ENCODE results near the gene SLC12A8.

Gene SLC12A8

DNA sequence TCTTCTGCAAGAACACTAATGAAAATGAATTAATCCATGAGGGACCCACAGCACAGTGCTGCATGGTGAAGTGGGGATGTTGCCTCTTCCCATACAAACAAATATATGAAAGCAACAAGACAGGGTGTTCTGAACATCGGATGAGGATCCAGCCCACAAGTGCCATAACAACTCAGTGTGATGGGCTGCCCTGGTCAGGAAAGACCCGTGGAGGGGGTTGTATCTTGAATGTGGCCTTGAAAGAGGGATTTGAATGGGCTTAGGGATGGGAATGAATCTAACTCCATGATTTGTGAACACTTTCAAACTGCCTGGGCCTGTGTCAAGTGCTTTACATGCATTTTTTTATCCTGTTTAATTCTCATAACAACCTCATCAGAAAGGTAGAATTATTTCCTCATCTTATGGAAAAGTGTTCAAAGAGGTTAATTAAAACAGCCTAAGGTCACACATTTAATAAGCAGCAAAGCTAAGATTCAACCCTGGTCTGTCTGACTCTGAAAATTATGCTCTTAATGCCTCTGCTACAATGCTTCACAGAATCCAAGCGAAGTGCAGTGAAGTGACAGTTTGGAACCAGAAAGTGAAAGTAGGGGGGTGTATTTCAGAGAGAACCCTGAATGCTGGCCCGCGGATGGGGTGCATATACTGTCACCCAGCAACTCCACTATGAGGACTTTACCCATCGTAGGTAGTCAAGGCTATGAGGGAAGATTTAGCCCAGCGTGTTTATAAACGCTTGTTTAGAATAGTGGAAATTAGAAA, 91.1 kb downstream of the SLC12A8 start:
- Histone ChIP-seq H3K9ac (ENCODE audit: low read length) (no peak overlapping the region), H3K27ac (ENCODE audit: low read length) (no peak overlapping the region)

DNA sequence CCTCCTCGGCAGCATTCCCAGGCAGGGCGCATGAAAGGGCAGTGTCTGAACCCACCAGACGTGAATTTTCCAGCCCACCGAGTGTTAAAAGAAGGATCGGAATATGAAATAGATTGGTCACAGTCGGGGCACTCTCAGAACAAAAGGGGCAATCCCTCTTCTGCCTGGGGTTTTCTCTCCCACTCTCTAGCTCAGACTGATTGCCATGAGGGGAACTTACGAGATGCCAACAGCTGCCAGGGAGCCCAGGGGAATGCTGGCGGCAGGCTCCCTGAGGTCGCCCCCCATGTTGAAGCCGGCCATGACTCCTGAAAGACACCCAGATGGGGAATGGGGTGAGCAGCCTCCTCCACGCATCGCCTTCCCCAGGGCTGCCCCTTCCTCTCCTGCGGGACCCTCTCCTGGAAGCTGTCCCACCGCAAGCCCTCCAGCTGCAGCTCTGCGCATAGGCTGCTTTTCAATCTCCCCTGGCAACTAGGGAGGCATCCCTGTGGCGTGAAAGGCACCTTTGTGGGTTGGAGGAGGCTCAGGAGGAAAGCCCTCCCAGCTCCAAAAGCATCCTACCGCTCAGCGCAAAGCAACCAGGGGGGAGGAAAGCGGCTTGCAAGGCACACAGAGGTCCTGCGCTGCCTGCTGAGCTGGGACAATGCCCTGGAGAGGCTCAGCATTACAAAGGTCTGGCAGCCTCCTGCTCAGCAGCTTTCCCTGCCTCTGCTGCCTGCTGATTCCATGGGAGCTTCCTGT, 92.0 kb downstream of the SLC12A8 start:
- H2AFZ ChIP-seq (ENCODE audit: low read length): no peak overlapping the region
- no peak overlapping the region for H3K27ac ChIP-seq (ENCODE audit: low read length)
- no peak overlapping the region for H3K4me3 ChIP-seq (ENCODE audit: low read length)
- H3K9me2 ChIP-seq (replicated peaks; ENCODE audit: insufficient read depth, low read length): no peaks in the 10 kb centered on the region
- H3K36me3 ChIP-seq (replicated peaks; ENCODE audit: insufficient read depth, low read length): no peaks in the 10 kb centered on the region
- DNase-seq: no peak
- no peak overlapping the region for H3K9ac ChIP-seq (ENCODE audit: low read length)
- H4K20me1 ChIP-seq (ENCODE audit: insufficient read depth, low read length): no peaks in the 10 kb centered on the region
- H3K9me3 ChIP-seq (replicated peaks; ENCODE audit: insufficient read depth, low read length): no peaks in the 10 kb centered on the region
- H3K4me2 ChIP-seq (ENCODE audit: low read depth, low read length): no peak overlapping the region
- TF ChIP-seq EZH2phosphoT487 (IDR thresholded peaks at IDR 0.05; ENCODE audit: low read length) (no peak), EZH2 (optimal IDR thresholded peaks at IDR 0.05; ENCODE audit: low read depth, low read length) (no peak)
- TF ChIP-seq, protein P1, sequence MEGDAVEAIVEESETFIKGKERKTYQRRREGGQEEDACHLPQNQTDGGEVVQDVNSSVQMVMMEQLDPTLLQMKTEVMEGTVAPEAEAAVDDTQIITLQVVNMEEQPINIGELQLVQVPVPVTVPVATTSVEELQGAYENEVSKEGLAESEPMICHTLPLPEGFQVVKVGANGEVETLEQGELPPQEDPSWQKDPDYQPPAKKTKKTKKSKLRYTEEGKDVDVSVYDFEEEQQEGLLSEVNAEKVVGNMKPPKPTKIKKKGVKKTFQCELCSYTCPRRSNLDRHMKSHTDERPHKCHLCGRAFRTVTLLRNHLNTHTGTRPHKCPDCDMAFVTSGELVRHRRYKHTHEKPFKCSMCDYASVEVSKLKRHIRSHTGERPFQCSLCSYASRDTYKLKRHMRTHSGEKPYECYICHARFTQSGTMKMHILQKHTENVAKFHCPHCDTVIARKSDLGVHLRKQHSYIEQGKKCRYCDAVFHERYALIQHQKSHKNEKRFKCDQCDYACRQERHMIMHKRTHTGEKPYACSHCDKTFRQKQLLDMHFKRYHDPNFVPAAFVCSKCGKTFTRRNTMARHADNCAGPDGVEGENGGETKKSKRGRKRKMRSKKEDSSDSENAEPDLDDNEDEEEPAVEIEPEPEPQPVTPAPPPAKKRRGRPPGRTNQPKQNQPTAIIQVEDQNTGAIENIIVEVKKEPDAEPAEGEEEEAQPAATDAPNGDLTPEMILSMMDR (IDR thresholded peaks at IDR 0.05; ENCODE audit: low read length): no peak
- no peaks in the 10 kb centered on the region for H3K4me1 ChIP-seq (ENCODE audit: low read length)
- no peaks in the 10 kb centered on the region for H3K79me2 ChIP-seq (ENCODE audit: low read length)
- H3F3A ChIP-seq (ENCODE audit: insufficient read depth, low read length): no peaks in the 10 kb centered on the region
- no peaks in the 10 kb centered on the region for H3K27me3 ChIP-seq (replicated peaks; ENCODE audit: insufficient read depth, low read length)

More for the DNA sequence above, 91.1 kb downstream of the SLC12A8 start:
- no peak overlapping the region for H3K4me2 ChIP-seq (ENCODE audit: low read depth, low read length)
- H3K4me1 ChIP-seq (ENCODE audit: low read length): no peaks in the 10 kb centered on the region
- H3K4me3 ChIP-seq (ENCODE audit: low read length): no peak overlapping the region
- no peaks in the 10 kb centered on the region for H3F3A ChIP-seq (ENCODE audit: insufficient read depth, low read length)
- H3K27me3 ChIP-seq (replicated peaks; ENCODE audit: insufficient read depth, low read length): no peaks in the 10 kb centered on the region
- no peaks in the 10 kb centered on the region for H3K36me3 ChIP-seq (replicated peaks; ENCODE audit: insufficient read depth, low read length)
- no peak for DNase-seq
- H3K9me2 ChIP-seq (replicated peaks; ENCODE audit: insufficient read depth, low read length): no peaks in the 10 kb centered on the region
- H3K79me2 ChIP-seq (ENCODE audit: low read length): no peaks in the 10 kb centered on the region
- H4K20me1 ChIP-seq (ENCODE audit: insufficient read depth, low read length): no peaks in the 10 kb centered on the region
- H3K9me3 ChIP-seq (replicated peaks; ENCODE audit: insufficient read depth, low read length): no peaks in the 10 kb centered on the region
- no peak overlapping the region for H2AFZ ChIP-seq (ENCODE audit: low read length)
- TF ChIP-seq, protein P1 (IDR thresholded peaks at IDR 0.05; ENCODE audit: low read length): no peak
- no peak for TF ChIP-seq EZH2 (optimal IDR thresholded peaks at IDR 0.05; ENCODE audit: low read depth, low read length)
- TF ChIP-seq EZH2phosphoT487 (IDR thresholded peaks at IDR 0.05; ENCODE audit: low read length): no peak

DNA sequence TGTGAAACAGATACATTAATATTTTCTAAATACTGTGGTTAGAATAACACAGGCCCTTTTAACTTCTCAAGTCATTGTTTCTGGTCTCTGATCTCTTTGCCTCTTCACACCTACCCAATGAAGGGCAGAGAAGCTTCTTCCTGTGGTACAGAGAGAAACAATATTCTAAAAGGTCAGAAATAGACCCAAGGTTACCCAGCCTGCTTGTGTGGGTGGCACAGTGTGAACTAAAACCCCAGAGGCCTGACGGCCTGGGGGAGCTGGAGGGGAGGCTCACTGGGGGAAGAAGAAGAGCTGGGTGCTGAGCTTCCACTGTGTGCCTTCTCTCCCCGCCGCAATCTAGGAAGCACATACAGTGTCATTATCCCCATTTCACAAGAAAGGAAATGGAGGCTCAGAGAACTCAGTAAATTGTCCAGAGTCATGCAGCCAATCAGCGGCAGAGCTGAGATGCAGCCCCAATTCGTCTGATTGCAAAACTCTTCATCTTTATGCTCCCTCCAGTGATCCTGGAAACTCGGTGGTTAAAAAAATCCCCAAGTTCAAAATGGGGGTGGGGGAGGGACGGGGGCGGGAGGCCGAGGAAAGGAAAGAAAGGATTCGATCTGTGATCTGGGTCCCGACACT, 92.7 kb downstream of the SLC12A8 start:
- Histone ChIP-seq H3K9me2 (replicated peaks; ENCODE audit: insufficient read depth, low read length) (no peaks in the 10 kb centered on the region), H3K4me1 (ENCODE audit: low read length) (no peaks in the 10 kb centered on the region), H3K9ac (ENCODE audit: low read length) (no peak overlapping the region), H2AFZ (ENCODE audit: low read length) (no peak overlapping the region), H3K79me2 (ENCODE audit: low read length) (no peaks in the 10 kb centered on the region), H3F3A (ENCODE audit: insufficient read depth, low read length) (no peaks in the 10 kb centered on the region), H3K4me3 (ENCODE audit: low read length) (no peak overlapping the region), H4K20me1 (ENCODE audit: insufficient read depth, low read length) (no peaks in the 10 kb centered on the region), H3K27ac (ENCODE audit: low read length) (no peak overlapping the region), H3K27me3 (replicated peaks; ENCODE audit: insufficient read depth, low read length) (no peaks in the 10 kb centered on the region), H3K4me2 (ENCODE audit: low read depth, low read length) (no peak overlapping the region), H3K9me3 (replicated peaks; ENCODE audit: insufficient read depth, low read length) (no peaks in the 10 kb centered on the region), H3K36me3 (replicated peaks; ENCODE audit: insufficient read depth, low read length) (no peaks in the 10 kb centered on the region)
- DNase-seq: no peak
- no peak for TF ChIP-seq EZH2phosphoT487 (IDR thresholded peaks at IDR 0.05; ENCODE audit: low read length)
- TF ChIP-seq, protein P1 (IDR thresholded peaks at IDR 0.05; ENCODE audit: low read length): no peak
- no peak for TF ChIP-seq EZH2 (optimal IDR thresholded peaks at IDR 0.05; ENCODE audit: low read depth, low read length)
